SU-DHL-6 (cell line): Measurements from ENCODE around the gene ELOVL6.

Experiments
- EZH2phosphoT487 ChIP-seq: fragments of 200-600 bp; sonication (generic), shearing (Covaris generic); conservative IDR thresholded peaks from 2 replicates; pipeline ENCODE4 v1.6.1; 2018; ENCODE audit warnings: mild to moderate bottlenecking, antibody characterized with exemption, low read length, moderate library complexity, mixed read lengths
- TF ChIP-seq, protein P1 (sequence below): fragments of 200-600 bp; sonication (generic); IDR thresholded peaks from one replicate; pipeline ENCODE4 v1.5.1; 2017; ENCODE audit warnings: antibody characterized with exemption, mild to moderate bottlenecking, low read length, moderate library complexity; ENCODE audit not compliant: insufficient read depth, poor library complexity, severe bottlenecking

GRCh38 chr4:110183058-110183457, 15.4 kb downstream of the ELOVL6 start:
- TF ChIP-seq, protein P1, sequence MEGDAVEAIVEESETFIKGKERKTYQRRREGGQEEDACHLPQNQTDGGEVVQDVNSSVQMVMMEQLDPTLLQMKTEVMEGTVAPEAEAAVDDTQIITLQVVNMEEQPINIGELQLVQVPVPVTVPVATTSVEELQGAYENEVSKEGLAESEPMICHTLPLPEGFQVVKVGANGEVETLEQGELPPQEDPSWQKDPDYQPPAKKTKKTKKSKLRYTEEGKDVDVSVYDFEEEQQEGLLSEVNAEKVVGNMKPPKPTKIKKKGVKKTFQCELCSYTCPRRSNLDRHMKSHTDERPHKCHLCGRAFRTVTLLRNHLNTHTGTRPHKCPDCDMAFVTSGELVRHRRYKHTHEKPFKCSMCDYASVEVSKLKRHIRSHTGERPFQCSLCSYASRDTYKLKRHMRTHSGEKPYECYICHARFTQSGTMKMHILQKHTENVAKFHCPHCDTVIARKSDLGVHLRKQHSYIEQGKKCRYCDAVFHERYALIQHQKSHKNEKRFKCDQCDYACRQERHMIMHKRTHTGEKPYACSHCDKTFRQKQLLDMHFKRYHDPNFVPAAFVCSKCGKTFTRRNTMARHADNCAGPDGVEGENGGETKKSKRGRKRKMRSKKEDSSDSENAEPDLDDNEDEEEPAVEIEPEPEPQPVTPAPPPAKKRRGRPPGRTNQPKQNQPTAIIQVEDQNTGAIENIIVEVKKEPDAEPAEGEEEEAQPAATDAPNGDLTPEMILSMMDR, result no peak
- TF ChIP-seq EZH2phosphoT487, result no peak
